ENCODE results near the gene COG5.

The COG5 gene

DNA sequence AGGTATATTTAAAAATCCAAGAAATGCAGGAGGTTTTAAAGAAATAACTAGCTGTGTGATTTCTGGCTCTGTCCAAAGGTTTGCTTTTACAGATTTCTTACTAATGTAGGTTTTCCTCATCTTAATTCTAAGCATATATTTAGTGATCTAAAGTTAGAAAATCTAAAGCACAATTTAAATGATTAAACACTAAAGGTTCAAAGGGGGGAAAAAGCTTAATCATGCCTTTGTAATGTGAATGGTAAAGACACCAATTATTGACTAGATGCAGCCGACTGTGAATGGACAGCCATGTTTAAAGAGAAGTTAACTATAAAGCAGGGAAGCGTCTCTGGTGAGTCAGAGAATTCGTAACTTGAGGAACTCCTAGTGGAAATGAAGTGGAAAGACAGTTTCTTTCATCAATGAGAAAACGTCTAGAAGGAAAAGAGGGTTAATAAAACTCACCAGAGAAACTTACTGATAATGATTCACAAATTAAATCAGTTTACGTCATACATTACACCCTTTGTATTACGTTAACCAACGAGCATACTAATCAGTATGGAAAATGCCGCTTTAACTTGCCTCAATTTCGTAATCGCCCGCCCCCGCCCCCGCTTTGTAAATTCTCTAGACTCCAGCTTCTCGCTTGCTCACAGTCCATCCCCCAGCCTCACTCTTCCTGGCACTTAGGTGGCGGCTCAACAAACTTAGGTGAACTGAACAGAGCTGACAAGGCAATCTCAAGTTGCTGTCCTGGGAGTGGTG is 396.1 kb downstream of the COG5 start:
- ChIA-PET CTCF (interaction anchor here (0.7 to 1.3 kb wide), 3 partner anchors 19 to 123 kb away, joined by 3 to 4 read pairs (median 4); no protein-coding TSS in a partner anchor), POLR2A (interaction anchor here (0.6 to 2.0 kb wide), 10 partner anchors 9 to 883 kb away, joined by 3 to 8 read pairs (median 3); partner anchors contain the start of genes CBLL1, COG5, DUS4L and NAMPT)
- TF ChIP-seq NFRKB (IDR thresholded peaks at IDR 0.05) (peak; percentile 53; the same call in 1 of the 2 replicates), CTBP1 (IDR thresholded peaks at IDR 0.05; ENCODE audit: borderline replicate concordance) (no peak)
- peak; percentile 36 for DNase-seq (ENCODE audit: extremely low spot score)

DNA sequence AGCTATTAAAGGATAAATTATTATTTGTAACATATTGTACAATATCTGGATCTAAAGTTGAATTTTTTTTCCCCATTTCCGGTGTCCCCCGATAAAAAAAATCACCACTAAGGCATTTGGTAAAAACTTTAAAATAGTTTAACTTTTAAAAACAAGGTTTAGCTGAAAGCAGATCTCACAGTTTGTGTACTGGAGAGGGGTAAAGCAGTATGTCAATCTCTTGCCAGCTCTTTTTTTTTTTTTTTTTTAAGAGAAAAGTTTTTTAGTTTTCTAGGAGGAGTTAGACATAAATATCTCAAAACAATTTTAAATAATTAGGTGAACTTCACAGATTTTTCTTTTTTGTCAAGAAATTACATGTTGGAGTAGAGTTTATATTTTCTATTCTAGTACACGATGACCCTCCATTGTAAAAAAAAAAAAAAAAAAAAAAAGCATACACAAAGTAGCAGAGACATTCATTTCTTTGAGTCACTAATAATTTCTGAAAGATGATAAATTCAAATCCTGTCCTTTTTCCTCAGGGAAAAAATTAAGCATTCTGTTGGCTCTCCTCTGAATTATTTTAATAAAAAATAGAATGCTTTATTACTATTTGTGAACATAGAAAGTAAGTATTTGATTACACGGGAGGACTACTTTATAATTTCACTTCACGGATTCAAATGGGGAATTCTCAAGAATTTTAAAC is 396.8 kb downstream of the COG5 start:
- TF ChIP-seq ZNF384 (IDR thresholded peaks at IDR 0.05), result peak; percentile 65; the same call in 1 of the 2 replicates
- TF ChIP-seq ARNT (IDR thresholded peaks at IDR 0.05), result no peak
- ChIA-PET CTCF (interaction anchor here (0.8 kb wide), 1 partner anchor 28 kb away, joined by 4 read pairs; no protein-coding TSS in a partner anchor), POLR2A (no interaction called here)
- DNase-seq (ENCODE audit: extremely low spot score), result no peak

DNA sequence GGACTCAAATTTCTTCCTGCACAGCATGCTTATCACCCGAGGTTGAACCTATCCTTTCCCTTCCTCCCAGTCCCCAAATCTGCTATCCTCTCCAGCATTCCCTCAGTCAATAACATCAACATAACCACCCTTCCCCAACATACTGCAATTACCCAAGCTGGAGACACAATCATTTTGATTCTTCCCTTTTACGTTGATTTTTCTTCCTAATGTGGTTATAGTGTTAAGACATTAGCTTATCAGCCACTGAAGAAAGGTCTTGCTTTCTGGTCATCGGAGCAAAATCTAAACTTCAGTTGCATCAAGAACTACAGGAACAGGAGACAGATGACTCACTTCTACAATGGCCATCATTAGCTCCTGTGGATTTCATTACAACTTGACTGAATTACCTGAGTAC is 398.4 kb downstream of the COG5 start:
- TF ChIP-seq FOXK2 (IDR thresholded peaks at IDR 0.05) (no peak), BHLHE40 (IDR thresholded peaks at IDR 0.05; ENCODE audit: borderline replicate concordance) (no peak), CTBP1 (IDR thresholded peaks at IDR 0.05; ENCODE audit: borderline replicate concordance) (no peak), FOXM1 (IDR thresholded peaks at IDR 0.05; ENCODE audit: borderline replicate concordance) (no peak), ARNT (IDR thresholded peaks at IDR 0.05) (no peak), ELF4 (IDR thresholded peaks at IDR 0.05) (no peak), LEF1 (IDR thresholded peaks at IDR 0.05; ENCODE audit: borderline replicate concordance) (no peak), ZNF384 (IDR thresholded peaks at IDR 0.05) (no peak), SP1 (IDR thresholded peaks at IDR 0.05) (no peak)
- ChIA-PET CTCF (no interaction called here), POLR2A (no interaction called here)
- no peak for DNase-seq (ENCODE audit: extremely low spot score)

DNA sequence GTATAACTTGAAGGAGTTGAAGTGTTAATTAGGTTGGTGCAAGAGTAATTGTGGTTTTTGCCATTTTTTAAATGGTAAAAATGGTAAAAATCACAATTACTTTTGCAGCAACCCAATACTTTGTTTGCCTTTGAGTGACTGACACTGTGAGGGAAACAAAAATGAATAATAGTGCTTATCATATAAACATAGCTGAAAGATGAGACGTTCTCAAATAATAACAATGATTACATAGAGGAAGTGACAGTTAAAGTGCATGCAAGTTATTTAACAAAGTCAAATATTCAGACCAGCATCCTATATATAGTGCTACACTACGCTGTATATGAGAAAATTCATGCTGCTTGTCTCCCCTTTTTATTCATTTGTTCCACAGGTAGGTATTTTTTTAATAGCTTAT is 399.6 kb downstream of the COG5 start:
- DNase-seq (ENCODE audit: extremely low spot score), result no peak
- ChIA-PET POLR2A (no interaction called here), CTCF (no interaction called here)
- TF ChIP-seq FOXA1 (IDR thresholded peaks at IDR 0.05) (no peak), BHLHE40 (IDR thresholded peaks at IDR 0.05; ENCODE audit: borderline replicate concordance) (no peak), NFRKB (IDR thresholded peaks at IDR 0.05) (no peak), FOXM1 (IDR thresholded peaks at IDR 0.05; ENCODE audit: borderline replicate concordance) (no peak), ELF4 (IDR thresholded peaks at IDR 0.05) (no peak), FOXK2 (IDR thresholded peaks at IDR 0.05) (no peak), L3MBTL2 (conservative IDR thresholded peaks at IDR 0.05) (no peak), CTBP1 (IDR thresholded peaks at IDR 0.05; ENCODE audit: borderline replicate concordance) (no peak), TARDBP (IDR thresholded peaks at IDR 0.05) (no peak), SUZ12 (IDR thresholded peaks at IDR 0.05) (no peak), ARNT (IDR thresholded peaks at IDR 0.05) (no peak), HDGF (IDR thresholded peaks at IDR 0.05; ENCODE audit: borderline replicate concordance) (no peak), SP1 (IDR thresholded peaks at IDR 0.05) (no peak), ZNF384 (IDR thresholded peaks at IDR 0.05) (no peak)
- TF ChIP-seq, protein P1, sequence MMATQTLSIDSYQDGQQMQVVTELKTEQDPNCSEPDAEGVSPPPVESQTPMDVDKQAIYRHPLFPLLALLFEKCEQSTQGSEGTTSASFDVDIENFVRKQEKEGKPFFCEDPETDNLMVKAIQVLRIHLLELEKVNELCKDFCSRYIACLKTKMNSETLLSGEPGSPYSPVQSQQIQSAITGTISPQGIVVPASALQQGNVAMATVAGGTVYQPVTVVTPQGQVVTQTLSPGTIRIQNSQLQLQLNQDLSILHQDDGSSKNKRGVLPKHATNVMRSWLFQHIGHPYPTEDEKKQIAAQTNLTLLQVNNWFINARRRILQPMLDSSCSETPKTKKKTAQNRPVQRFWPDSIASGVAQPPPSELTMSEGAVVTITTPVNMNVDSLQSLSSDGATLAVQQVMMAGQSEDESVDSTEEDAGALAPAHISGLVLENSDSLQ (IDR thresholded peaks at IDR 0.05), result no peak

DNA sequence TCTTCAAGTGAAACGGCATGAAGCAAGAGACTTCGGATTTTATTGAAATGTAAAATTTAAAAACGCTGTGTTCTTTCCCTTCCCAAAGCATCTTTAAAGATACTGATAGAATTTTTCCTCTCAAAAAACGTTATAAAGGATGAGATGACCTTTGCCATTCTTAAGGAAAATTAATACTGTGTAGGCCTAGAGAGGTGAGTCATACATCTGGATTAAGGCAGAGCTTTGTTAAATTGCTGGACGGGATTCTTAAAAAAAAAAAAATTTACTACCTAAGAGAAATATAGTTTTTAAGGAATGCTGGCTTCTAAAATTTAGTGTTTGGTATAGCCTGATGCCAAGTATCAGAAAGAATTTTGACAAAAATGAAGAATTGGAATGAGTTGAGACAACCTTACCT is 401.2 kb downstream of the COG5 start:
- TF ChIP-seq NFRKB (IDR thresholded peaks at IDR 0.05), result no peak
- DNase-seq (ENCODE audit: extremely low spot score), result no peak
- POLR2A ChIA-PET, result no interaction called here
- CTCF ChIA-PET, result no interaction called here

DNA sequence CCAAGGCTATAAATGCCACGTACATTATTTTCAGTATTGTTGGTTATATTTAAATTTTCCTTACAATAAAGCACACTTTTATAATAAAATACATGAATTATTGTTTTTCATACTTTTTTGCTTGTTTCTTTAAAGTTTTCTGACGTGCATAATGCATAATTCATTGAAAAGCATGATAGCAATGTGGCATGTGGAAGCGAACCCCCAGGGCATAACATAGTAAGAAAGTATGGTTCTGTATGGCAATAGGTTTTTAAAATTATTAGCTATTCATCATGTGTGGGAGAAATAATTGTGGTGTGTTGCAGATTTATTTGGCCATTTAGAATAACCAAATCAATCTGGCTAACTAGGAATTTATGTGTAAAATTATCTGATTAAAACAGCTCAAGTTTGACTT is 402.3 kb downstream of the COG5 start:
- DNase-seq (ENCODE audit: extremely low spot score), result no peak
- ChIA-PET CTCF (interaction anchor here (0.7 kb wide), 1 partner anchor 202 kb away, joined by 3 read pairs; no protein-coding TSS in a partner anchor), POLR2A (no interaction called here)
- TF ChIP-seq, protein P1 (IDR thresholded peaks at IDR 0.05), result no peak
- no peak for TF ChIP-seq ZNF384 (IDR thresholded peaks at IDR 0.05)
- TF ChIP-seq SP1 (IDR thresholded peaks at IDR 0.05), result no peak
- TF ChIP-seq L3MBTL2 (conservative IDR thresholded peaks at IDR 0.05), result no peak
- TF ChIP-seq BHLHE40 (IDR thresholded peaks at IDR 0.05; ENCODE audit: borderline replicate concordance), result no peak
- no peak for TF ChIP-seq ARNT (IDR thresholded peaks at IDR 0.05)
- no peak for TF ChIP-seq FOXM1 (IDR thresholded peaks at IDR 0.05; ENCODE audit: borderline replicate concordance)
- TF ChIP-seq FOXA1 (IDR thresholded peaks at IDR 0.05), result no peak
- TF ChIP-seq FOXK2 (IDR thresholded peaks at IDR 0.05), result no peak

DNA sequence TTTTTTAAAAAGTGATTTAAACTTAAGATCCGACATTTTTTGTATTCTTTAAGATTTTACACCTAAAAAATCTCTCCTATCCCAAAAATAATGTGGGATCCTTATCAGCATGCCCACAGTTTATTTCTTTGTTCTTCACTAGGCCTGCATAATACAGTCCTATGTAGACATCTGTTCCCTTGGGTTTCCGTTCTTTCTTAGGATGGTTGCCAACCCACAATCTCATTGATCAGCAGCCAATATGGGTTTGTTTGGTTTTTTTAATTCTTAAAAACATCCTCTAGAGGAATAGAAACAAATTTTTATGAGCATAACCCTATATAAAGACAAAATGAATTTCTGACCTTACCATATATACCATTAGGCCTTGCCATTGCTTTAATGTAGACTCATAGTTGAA is 403.3 kb downstream of the COG5 start:
- no peak for TF ChIP-seq NFRKB (IDR thresholded peaks at IDR 0.05)
- TF ChIP-seq HDGF (IDR thresholded peaks at IDR 0.05; ENCODE audit: borderline replicate concordance), result no peak
- ChIA-PET POLR2A (no interaction called here), CTCF (no interaction called here)
- no peak for DNase-seq (ENCODE audit: extremely low spot score)

Data from HEK293T (cell line).